PC-9 (cell line): Measurements from ENCODE around the gene SIX2. TPM values are rescaled to one million over a fixed set of nuclear protein-coding genes. Genes with fewer than 3 reads are reported as not detected.
A peak's percentile ranks its signal among the peaks of the same experiment; 100 is the strongest.

Experiments
- BruUV-seq: library from RNA; stranded (reverse); fragments of 400-500 nt; replicated peaks from 2 replicates; lab custom pipeline; 2021; lab: Mats Ljungman, UMichigan
- CTCF ChIA-PET: fragments of 300-600 bp; sonication (Branson Sonifier 250); formaldehyde crosslinking; loops from one replicate; lab custom pipeline; 2022; ENCODE audit warnings: antibody characterized with exemption; lab: Charles Lee
- POLR2A ChIA-PET: fragments of 300-600 bp; sonication (Branson Sonifier 250); formaldehyde crosslinking; loops from one replicate; lab custom pipeline; 2022; ENCODE audit warnings: antibody characterized with exemption; ENCODE audit not compliant: unreplicated experiment; lab: Charles Lee
- DNase-seq, 2 experiments: peaks; one replicate each; pipeline versions ENCODE4 v3.0.0 to v3.0.0-alpha.2; 2015 to 2022; ENCODE audit warnings: mixed read lengths in 1 of 2
- H2AFZ ChIP-seq: fragments of 200-600 bp; sonication (generic); 2 replicates; pipeline ENCODE4 v1.8.1; 2017; ENCODE audit warnings: antibody characterized with exemption
- H3F3A ChIP-seq: fragments of 200-600 bp; sonication (generic); 2 replicates; pipeline ENCODE4 v1.8.1; 2017; ENCODE audit warnings: antibody characterized with exemption, mild to moderate bottlenecking, low read depth; ENCODE audit not compliant: insufficient read depth
- H3K27ac ChIP-seq: fragments of 200-600 bp; sonication (generic); 2 replicates; pipeline ENCODE4 v1.6.1; 2016; ENCODE audit warnings: mixed run types
- H3K27me3 ChIP-seq: fragments of 200-600 bp; sonication (generic); 2 replicates; pipeline ENCODE4 v1.6.1; 2016; ENCODE audit warnings: low read depth, mixed run types; ENCODE audit not compliant: insufficient read depth
- H3K36me3 ChIP-seq: fragments of 200-600 bp; sonication (generic); 2 replicates; pipeline ENCODE4 v1.6.1; 2016; ENCODE audit warnings: low read depth, mixed run types
- H3K4me1 ChIP-seq: fragments of 200-600 bp; sonication (generic); replicated peaks from 2 replicates; pipeline ENCODE4 v1.6.1; 2016; ENCODE audit warnings: mixed run types; ENCODE audit not compliant: insufficient read depth
- H3K4me2 ChIP-seq: fragments of 200-600 bp; sonication (generic); 2 replicates; pipeline ENCODE4 v1.6.1; 2017; ENCODE audit warnings: mixed run types
- H3K4me3 ChIP-seq: fragments of 200-600 bp; sonication (generic); 2 replicates; pipeline ENCODE4 v1.6.1; 2016; ENCODE audit warnings: mixed run types
- H3K79me2 ChIP-seq: fragments of 200-600 bp; sonication (generic); 2 replicates; pipeline ENCODE4 v1.6.1; 2017; ENCODE audit warnings: low read depth, mixed run types
- H3K9me2 ChIP-seq: fragments of 200-600 bp; sonication (generic); 2 replicates; pipeline ENCODE4 v1.8.1; 2017; ENCODE audit warnings: mild to moderate bottlenecking; ENCODE audit not compliant: insufficient read depth
- H3K9me3 ChIP-seq: fragments of 200-600 bp; sonication (generic); 2 replicates; pipeline ENCODE4 v1.8.1; 2016; ENCODE audit warnings: low read depth; ENCODE audit not compliant: insufficient read depth
- H4K20me1 ChIP-seq: fragments of 200-600 bp; sonication (generic); 2 replicates; pipeline ENCODE4 v1.8.1; 2017; ENCODE audit not compliant: insufficient read depth
- EZH2 ChIP-seq: fragments of 200-600 bp; sonication (generic); IDR thresholded peaks from 2 replicates; pipeline ENCODE4 v1.8.0; 2017; ENCODE audit warnings: antibody characterized with exemption, low read depth
- intact Hi-C: fragments of 100-400 bp; cut with micrococcal nuclease; formaldehyde crosslinking; loops from one replicate; pipeline ENCODE4 v1.10.0; 2022; ENCODE audit not compliant: unreplicated experiment
- total RNA-seq: library from RNA; stranded (reverse); gene quantifications from 2 replicates; pipeline ENCODE4 v1.2.3, GENCODE V29; 2021
- TF ChIP-seq, protein P1 (sequence below): fragments of 200-600 bp; sonication (generic); conservative IDR thresholded peaks from 2 replicates; pipeline ENCODE4 v1.6.1; 2017; ENCODE audit warnings: mixed run types, antibody characterized with exemption, mild to moderate bottlenecking, moderate library complexity

SIX2 gene
- total RNA-seq, 1 experiment from 2014 or later: 10.2 TPM

DNA sequence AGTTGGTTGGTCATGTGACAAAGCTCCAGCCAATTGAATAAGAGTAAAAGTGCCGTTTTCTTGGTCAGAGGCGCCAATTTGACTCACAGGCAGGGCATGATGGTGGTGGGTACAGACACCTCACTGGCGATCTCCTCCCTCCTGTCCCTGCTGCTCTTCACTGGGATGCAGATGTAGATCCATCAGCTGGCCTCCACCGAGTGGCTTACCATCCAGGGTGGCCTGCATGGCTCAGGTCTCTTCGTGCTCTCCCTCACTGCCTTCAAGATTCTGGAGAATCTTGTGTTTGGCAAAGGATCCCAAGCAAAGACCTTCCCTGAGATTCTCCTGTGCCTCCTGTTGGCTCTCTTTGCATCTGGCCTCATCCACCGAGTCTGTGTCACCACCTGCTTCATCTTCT, 12.9 kb downstream of the SIX2 start:
- no TSS peak for BruUV-seq
- DNase-seq: no peak
- Histone ChIP-seq H2AFZ (no peak overlapping the region), H3K27me3 (no peaks in the 10 kb centered on the region), H3F3A (no peaks in the 10 kb centered on the region), H3K79me2 (no peaks in the 10 kb centered on the region), H3K4me1 (no peaks in the 10 kb centered on the region), H3K9me3 (no peaks in the 10 kb centered on the region), H4K20me1 (no peaks in the 10 kb centered on the region), H3K4me2 (no peak overlapping the region), H3K4me3 (no peak overlapping the region), H3K36me3 (no peaks in the 10 kb centered on the region), H3K9me2 (no peaks in the 10 kb centered on the region), H3K27ac (no peak overlapping the region)
- intact Hi-C loops: no loop called here
- POLR2A ChIA-PET: no interaction called here
- CTCF ChIA-PET: no interaction called here
- TF ChIP-seq, protein P1, sequence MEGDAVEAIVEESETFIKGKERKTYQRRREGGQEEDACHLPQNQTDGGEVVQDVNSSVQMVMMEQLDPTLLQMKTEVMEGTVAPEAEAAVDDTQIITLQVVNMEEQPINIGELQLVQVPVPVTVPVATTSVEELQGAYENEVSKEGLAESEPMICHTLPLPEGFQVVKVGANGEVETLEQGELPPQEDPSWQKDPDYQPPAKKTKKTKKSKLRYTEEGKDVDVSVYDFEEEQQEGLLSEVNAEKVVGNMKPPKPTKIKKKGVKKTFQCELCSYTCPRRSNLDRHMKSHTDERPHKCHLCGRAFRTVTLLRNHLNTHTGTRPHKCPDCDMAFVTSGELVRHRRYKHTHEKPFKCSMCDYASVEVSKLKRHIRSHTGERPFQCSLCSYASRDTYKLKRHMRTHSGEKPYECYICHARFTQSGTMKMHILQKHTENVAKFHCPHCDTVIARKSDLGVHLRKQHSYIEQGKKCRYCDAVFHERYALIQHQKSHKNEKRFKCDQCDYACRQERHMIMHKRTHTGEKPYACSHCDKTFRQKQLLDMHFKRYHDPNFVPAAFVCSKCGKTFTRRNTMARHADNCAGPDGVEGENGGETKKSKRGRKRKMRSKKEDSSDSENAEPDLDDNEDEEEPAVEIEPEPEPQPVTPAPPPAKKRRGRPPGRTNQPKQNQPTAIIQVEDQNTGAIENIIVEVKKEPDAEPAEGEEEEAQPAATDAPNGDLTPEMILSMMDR: no peak
- TF ChIP-seq EZH2: no peak

- Histone ChIP-seq H3K27ac (no peak overlapping the region), H3F3A (no peaks in the 10 kb centered on the region), H3K9me3 (no peaks in the 10 kb centered on the region), H2AFZ (no peak overlapping the region), H4K20me1 (no peaks in the 10 kb centered on the region), H3K4me2 (no peak overlapping the region), H3K4me3 (no peak overlapping the region), H3K9me2 (no peaks in the 10 kb centered on the region), H3K36me3 (no peaks in the 10 kb centered on the region), H3K27me3 (no peaks in the 10 kb centered on the region), H3K4me1 (no peaks in the 10 kb centered on the region), H3K79me2 (no peaks in the 10 kb centered on the region)
- ChIA-PET POLR2A (no interaction called here), CTCF (no interaction called here)
- no peak for DNase-seq
- BruUV-seq: no TSS peak
- intact Hi-C loops: no loop called here
- TF ChIP-seq EZH2: no peak
- TF ChIP-seq, protein P1: no peak
These were observed 14.9 kb downstream of the SIX2 start for GRCh38 chr2:44994377-44994776.

DNA sequence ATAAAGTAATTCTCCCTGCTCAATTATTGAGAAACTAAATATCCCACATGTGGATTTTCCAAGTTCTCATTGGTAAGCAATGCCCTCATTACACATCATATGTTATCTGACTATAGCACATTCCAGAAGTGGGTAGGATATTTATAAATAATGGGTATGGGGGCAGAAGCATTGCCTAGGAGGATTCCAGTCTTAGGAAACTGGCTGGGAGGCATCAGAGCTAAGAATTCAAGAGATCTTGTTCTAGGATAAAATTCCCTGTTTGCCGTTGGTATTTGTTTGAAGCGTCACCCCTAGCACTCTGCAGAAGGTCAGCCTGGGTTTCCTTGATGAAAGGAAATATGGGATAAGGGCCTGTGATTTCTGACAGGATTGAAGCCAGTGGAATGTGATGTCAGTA, 20.1 kb downstream of the SIX2 start:
- CTCF ChIA-PET: no interaction called here
- POLR2A ChIA-PET: no interaction called here
- Histone ChIP-seq H3K27me3 (no peaks in the 10 kb centered on the region), H3K4me2 (no peak overlapping the region), H2AFZ (no peak overlapping the region), H3K4me3 (no peak overlapping the region), H3K4me1 (no peaks in the 10 kb centered on the region), H3K36me3 (no peaks in the 10 kb centered on the region), H4K20me1 (no peaks in the 10 kb centered on the region), H3F3A (no peaks in the 10 kb centered on the region), H3K27ac (no peak overlapping the region), H3K79me2 (no peaks in the 10 kb centered on the region), H3K9me3 (peaks cover 19% of the 10 kb centered on the region; the same call in 1 of the 2 replicates), H3K9me2 (no peaks in the 10 kb centered on the region)
- peak in 1 of 2 experiments; percentile 11 for DNase-seq
- BruUV-seq: no TSS peak
- intact Hi-C loops: no loop called here
- TF ChIP-seq EZH2: no peak
- TF ChIP-seq, protein P1: no peak
